ENCODE measurements around the gene WDR1.

The WDR1 gene

GRCh38 chr4:10097906-10098779 lies 18.5 kb downstream of the WDR1 start:
- no peak for FAIRE-seq

DNA sequence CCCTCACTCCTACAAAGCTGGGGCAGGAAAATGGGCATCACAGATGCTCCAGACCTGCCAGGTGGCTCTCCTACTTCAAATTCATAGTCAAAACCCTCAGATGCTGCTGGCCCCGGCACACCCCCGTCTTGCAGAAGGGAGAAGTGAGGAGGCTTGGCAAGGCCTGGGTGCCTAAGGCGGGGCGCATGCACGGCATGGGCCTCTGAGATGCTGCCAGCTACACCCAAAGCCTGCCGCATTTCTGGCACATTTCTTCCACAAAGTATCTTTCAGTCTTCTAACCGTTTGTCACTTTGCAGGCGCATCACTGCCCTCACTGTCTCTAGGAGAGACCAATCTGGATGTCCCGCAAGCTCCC lies 19.6 kb downstream of the WDR1 start:
- FAIRE-seq = no peak

GRCh38 chr4:10096201-10096977 lies 20.2 kb downstream of the WDR1 start:
- FAIRE-seq = no peak

GRCh38 chr4:10095296-10095991 lies 21.2 kb downstream of the WDR1 start:
- no peak for FAIRE-seq

DNA sequence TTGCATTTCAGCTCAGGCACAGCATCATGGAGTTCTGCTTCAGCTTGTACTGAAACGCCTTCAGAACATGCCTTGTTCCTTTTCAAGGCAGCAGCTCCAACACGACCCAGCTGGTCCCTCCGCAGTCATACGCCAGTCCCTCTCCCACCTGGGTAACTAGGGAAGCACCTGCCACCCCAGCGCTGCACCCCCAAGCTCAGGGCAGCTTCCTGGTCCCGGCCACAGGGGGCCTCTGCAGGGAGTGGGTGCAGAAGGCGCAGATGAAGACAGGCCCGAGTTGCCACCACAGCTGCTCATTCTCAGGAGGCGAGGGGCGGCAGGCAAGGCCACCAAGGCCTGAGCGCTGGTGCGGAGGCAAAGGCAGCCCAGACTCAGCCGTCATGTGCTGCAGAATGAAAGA lies 21.8 kb downstream of the WDR1 start:
- FAIRE-seq = no peak

GRCh38 chr4:10093801-10094552 lies 22.6 kb downstream of the WDR1 start:
- FAIRE-seq = no peak

DNA sequence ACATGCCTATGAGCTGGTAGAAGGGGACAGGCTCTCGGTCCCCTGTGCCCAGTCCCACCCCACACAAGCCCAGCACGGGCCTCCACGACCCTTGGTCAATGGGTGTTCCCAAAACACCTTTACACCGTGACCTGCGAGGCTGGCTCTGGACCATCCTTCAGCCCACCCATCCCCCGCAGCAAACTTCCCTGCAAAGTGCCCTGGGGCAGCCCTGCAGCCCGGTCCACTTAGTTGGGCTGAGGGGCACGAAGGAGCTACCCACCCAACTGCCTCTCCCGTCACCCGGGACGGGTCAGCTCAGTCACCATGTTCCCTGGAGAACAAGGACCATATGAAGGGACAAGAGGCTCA lies 23.4 kb downstream of the WDR1 start:
- no peak for FAIRE-seq

- FAIRE-seq = no peak
Measured at GRCh38 chr4:10092481-10093270, 23.9 kb downstream of the WDR1 start.

- FAIRE-seq = no peak
Measured at GRCh38 chr4:10091531-10092181, 24.9 kb downstream of the WDR1 start.

GRCh38 chr4:10090467-10091250 lies 25.9 kb downstream of the WDR1 start:
- no peak for FAIRE-seq

- no peak for FAIRE-seq
Measured at GRCh38 chr4:10089346-10089745, 27.3 kb downstream of the WDR1 start.

DNA sequence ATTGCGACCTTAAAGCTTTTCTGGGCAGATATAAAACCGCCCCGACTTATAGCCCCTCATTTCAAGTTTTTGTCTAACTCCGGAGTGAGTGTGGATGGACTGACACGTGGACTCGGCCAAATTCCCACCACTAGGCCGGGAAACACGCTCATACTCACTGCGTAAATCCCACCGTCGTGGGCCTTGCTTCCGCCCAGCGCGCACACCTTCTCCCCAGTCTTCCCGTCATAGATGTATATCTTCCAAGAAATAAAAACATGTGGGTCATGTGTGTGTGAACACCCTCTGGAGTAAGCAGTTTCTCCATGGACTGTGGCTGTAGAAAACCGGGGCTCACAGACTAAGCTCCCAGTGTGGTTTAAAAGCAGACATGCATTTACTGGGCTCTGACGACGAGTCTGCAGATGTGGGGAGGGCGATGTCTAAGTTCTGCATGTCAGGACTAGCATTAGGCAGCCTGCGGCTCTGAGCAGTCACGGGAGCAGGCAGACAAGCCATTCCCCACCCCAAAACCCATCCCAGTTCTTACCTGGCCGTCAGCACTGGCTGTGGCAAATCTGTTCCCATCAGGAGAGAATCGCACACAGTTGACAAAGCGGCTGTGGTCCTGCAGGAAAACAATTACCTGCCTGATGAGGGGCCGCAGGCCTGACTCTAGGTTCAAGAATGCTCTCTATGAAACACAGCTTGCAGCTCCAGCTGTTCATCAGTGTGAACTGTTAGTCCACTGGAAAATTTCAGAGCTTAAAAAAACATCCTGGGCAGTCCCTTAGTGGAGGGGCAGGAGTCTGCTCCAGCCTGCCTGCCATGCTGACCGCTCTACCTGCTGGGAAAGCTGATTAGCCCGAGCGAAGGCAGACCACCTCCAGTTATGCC lies 28.2 kb downstream of the WDR1 start:
- no peak for FAIRE-seq

DNA sequence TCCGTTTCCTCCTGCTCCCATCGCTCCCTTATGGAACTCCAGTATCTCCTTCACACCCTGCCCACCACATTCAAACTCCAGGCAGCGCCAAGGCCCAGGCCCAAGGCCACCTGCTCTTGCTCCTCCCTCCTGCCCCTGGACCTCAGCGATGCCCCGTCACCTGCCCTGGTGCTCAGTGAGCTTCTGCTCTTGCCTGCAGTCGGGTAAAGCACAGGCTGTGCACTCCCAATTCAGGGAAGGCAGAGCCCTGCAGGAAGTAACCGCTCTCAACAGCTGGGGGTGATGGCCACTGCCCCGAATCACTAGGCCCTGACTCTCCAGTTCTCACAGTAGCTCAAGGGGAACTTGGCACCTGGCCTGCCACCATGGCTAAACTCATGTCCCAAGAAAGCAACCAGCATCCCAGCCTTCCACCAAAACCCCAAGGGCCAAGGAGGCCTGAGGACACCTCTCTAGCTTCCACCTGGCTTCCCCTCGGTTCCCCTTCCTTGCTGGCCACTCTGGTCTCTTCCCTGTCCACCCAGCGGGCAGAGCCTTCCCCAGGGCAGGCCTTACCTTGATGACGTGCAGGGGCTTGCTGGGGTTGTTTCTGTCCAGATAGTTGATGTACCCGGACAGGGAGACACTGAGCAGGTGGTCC lies 29.3 kb downstream of the WDR1 start:
- no peak for FAIRE-seq

- no peak for FAIRE-seq
Measured at GRCh38 chr4:10086506-10087120, 30.0 kb downstream of the WDR1 start.

DNA sequence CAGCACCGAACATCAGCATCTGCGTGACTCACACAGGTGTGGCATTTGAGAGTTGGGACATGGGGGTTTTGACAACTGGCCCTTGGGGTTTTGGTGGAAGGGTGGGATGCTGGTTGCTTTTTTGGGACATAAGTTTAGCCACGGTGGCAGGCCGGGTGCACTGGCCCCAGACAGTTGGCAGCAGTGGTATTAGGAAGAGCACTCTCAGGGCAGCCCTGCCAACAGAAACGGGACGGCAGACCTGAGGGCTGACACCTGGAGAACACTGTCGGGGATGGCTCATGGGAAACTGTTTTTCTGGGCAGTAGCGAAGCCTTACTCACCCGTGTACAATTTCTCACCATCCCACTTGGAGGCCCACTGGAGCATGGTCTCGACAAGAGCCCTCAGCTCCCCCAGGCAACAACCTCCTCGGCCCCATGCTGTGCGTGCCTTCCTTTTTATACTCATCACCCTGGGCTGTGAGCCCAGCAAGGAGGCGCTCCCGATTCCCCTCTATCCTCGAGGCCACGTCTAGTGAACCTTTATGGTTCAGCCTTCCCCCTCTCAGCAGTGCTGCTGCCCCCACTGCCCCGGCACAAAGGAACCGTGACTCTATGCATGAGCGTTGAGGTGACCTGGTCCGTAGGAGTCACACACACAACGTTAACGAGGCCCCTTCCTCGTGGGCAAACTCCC lies 30.6 kb downstream of the WDR1 start:
- no peak for FAIRE-seq

GRCh38 chr4:10085386-10085785 lies 31.2 kb downstream of the WDR1 start:
- no peak for FAIRE-seq

DNA sequence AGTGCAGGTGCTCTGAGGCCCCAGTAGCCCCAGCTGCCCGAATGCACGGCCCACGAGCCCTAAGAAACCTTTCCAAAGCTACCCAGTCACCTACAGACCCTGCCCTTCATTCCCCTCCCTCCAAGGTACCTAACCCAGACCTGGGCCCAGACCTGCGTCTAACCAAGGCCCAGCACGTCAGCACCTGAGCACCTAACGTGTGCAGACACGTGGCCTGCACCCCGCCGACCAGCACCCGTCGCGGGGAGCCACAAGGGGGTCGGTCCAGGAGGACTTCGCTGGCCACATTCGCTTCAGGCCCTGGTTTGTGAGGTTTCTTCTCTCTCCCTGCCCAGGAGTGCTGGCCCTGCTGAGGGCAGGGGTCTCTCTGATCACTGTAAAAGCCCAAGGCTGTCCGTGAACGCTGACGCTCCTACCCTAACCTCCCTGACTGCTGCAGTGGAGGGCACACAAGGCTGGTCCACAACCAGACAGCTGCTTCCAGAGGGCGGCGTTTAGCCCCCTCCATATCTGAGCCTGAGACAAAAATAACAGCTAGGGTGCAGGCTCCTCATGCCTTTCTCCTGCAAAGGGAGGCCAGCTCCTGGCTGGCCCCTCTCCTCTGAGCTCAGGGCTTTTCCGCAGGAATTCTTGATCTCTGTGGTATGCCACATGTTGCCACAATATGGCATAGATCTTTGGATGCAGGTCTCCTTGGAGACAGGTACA lies 31.8 kb downstream of the WDR1 start:
- no peak for FAIRE-seq

Measured in islet of Langerhans (tissue), 1 donor.